Measurements from ENCODE around the gene ATG101. TPM values are rescaled to one million over a fixed set of nuclear protein-coding genes. Genes with fewer than 3 reads are reported as not detected.

Gene ATG101
- total and polyA plus RNA-seq, 2 experiments from 2014 or later, result 27.7 to 60.3 TPM

DNA sequence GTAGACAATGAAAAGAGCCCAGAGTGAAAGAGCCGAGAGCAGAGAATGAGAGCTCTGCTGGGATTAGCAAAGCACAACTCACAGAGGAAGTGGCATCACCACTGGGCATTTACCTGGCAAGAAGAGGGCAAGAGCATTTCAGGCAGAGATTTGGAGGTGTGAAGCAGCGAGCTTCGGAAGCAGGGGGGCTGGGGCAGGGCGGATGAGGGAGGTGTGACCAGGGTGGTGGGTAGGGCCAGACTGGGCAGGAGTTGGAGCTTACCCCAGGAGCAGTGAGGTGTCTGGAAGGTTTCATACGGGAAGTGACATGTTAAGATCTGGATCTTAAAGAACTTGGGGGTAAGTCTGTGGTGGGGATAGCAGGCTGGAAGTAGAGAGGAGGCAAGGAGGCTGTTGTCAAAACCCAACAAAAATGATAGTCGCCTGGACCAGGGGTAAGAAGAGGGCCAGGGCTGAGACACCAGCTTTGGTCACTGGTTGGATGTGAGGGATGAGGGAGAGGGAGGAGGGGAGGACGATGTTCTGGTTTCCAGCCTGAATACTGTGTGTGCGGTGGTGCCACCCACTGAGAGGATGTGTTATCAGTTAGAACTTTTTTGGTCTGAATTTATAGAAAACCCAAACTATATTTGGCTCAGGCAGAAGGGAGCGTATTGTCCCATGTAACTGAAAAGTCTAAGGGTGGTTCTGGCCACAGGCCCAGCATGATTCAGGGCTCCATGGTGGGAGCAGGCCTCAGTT, 14.9 kb downstream of the ATG101 start (continued):
- TF ChIP-seq ZNF462 (CRISPR knock-in tag; IDR thresholded peaks at IDR 0.05), result no peak
- TF ChIP-seq, protein P1, sequence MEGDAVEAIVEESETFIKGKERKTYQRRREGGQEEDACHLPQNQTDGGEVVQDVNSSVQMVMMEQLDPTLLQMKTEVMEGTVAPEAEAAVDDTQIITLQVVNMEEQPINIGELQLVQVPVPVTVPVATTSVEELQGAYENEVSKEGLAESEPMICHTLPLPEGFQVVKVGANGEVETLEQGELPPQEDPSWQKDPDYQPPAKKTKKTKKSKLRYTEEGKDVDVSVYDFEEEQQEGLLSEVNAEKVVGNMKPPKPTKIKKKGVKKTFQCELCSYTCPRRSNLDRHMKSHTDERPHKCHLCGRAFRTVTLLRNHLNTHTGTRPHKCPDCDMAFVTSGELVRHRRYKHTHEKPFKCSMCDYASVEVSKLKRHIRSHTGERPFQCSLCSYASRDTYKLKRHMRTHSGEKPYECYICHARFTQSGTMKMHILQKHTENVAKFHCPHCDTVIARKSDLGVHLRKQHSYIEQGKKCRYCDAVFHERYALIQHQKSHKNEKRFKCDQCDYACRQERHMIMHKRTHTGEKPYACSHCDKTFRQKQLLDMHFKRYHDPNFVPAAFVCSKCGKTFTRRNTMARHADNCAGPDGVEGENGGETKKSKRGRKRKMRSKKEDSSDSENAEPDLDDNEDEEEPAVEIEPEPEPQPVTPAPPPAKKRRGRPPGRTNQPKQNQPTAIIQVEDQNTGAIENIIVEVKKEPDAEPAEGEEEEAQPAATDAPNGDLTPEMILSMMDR (conservative IDR thresholded peaks at IDR 0.05; ENCODE audit: low read depth in 2 of 2), result no peak

DNA sequence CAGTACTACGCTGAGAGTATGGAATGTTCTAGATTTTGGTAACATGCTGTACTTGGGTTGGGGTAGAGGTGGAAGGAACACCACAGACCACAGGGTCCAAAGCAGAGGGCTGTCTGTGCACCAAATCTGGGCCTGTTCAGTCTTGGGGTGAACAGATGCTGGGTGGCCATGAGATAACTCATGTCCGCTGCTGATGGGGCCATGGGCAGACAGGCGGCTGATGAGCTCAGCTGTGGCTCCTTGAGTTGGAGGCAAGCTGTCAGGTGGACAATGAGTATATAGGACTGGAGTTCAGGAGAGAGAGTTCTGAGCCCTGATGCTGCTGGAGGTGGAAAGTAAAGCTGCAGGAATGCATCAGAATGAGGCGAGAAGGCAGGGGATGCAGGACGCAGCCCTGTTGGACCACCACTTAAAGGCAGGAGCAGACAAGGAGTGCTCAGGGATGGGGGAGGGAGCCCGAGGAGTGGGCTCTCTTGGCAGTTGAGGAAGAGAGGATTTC, 16.0 kb downstream of the ATG101 start:
- no peaks in the 10 kb centered on the region for H3K9me3 Mint-ChIP-seq
- DNase-seq (ENCODE audit: low spot score) (no peak), ATAC-seq (no peak)
- no peak overlapping the region for H3K4me3 Mint-ChIP-seq
- Histone ChIP-seq H3K27ac (ENCODE audit: low read depth) (no peak overlapping the region), H2AFZ (no peak overlapping the region), H3K79me2 (replicated peaks; ENCODE audit: insufficient read depth) (no peaks in the 10 kb centered on the region), H3K36me3 (ENCODE audit: insufficient read depth) (no peaks in the 10 kb centered on the region), H3K4me3 (no peak overlapping the region), H3K4me1 (ENCODE audit: insufficient read depth) (peaks cover 23% of the 10 kb centered on the region; the same call in 1 of the 2 replicates), H4K20me1 (replicated peaks; ENCODE audit: insufficient read depth) (no peaks in the 10 kb centered on the region), H3K9me2 (ENCODE audit: insufficient read depth) (no peaks in the 10 kb centered on the region), H3K27me3 (ENCODE audit: insufficient read depth) (no peaks in the 10 kb centered on the region), H3F3A (replicated peaks; ENCODE audit: low read depth) (0 out of 2 replicates have a peak, but pooled peaks cover 4% of the 10 kb centered on the region), H3K4me2 (no peak overlapping the region)
- peaks cover 11% of the 10 kb centered on the region for H3K27me3 Mint-ChIP-seq (ENCODE audit: insufficient read depth, low read depth, poor library complexity)
- no peaks in the 10 kb centered on the region; the same call in 2 of the 3 replicates for H3K36me3 Mint-ChIP-seq (ENCODE audit: low read depth)
- peaks cover 24% of the 10 kb centered on the region for H3K4me1 Mint-ChIP-seq
- H3K27ac Mint-ChIP-seq, result peak overlapping the region; percentile 17; the same call in 1 of the 2 replicates
- TF ChIP-seq, protein P2, sequence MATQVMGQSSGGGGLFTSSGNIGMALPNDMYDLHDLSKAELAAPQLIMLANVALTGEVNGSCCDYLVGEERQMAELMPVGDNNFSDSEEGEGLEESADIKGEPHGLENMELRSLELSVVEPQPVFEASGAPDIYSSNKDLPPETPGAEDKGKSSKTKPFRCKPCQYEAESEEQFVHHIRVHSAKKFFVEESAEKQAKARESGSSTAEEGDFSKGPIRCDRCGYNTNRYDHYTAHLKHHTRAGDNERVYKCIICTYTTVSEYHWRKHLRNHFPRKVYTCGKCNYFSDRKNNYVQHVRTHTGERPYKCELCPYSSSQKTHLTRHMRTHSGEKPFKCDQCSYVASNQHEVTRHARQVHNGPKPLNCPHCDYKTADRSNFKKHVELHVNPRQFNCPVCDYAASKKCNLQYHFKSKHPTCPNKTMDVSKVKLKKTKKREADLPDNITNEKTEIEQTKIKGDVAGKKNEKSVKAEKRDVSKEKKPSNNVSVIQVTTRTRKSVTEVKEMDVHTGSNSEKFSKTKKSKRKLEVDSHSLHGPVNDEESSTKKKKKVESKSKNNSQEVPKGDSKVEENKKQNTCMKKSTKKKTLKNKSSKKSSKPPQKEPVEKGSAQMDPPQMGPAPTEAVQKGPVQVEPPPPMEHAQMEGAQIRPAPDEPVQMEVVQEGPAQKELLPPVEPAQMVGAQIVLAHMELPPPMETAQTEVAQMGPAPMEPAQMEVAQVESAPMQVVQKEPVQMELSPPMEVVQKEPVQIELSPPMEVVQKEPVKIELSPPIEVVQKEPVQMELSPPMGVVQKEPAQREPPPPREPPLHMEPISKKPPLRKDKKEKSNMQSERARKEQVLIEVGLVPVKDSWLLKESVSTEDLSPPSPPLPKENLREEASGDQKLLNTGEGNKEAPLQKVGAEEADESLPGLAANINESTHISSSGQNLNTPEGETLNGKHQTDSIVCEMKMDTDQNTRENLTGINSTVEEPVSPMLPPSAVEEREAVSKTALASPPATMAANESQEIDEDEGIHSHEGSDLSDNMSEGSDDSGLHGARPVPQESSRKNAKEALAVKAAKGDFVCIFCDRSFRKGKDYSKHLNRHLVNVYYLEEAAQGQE (IDR thresholded peaks at IDR 0.05; ENCODE audit: unreplicated experiment), result no peak
- TF ChIP-seq ZNF114 (CRISPR knock-in tag; IDR thresholded peaks at IDR 0.05) (no peak), EZH2phosphoT487 (IDR thresholded peaks at IDR 0.05; ENCODE audit: unreplicated experiment) (no peak)
